Activated naive CD4-positive, alpha-beta T cell treated with anti-CD3 and anti-CD28 coated beads, Interleukin-2, amount 50 U/mL, for 16 hours (primary cell): ENCODE measurements around the gene TSC1.

Source experiments
- DNase-seq: peaks from one replicate; pipeline ENCODE4 v3.0.0-alpha.2; 2020

Gene TSC1

DNA sequence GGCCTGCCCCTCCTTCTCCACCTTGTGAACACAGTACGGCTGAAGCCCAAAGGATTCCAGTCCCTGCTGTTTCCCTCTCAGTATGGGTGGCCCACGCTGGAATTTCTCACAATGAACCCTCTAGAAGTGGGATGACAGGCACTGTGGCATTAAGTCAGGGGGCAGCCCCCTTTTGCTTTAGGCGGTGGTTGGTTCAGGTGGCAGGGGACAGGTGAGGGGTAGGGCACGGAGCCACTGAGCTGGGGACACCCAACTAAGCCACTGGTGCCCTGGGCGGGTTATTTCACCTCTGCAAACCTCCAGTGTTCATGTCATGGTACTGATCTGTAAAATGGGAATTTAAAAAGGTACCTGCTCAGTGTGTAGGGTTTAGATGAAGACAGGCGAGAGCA, 58.1 kb downstream of the TSC1 start:
- DNase-seq, result no peak

DNA sequence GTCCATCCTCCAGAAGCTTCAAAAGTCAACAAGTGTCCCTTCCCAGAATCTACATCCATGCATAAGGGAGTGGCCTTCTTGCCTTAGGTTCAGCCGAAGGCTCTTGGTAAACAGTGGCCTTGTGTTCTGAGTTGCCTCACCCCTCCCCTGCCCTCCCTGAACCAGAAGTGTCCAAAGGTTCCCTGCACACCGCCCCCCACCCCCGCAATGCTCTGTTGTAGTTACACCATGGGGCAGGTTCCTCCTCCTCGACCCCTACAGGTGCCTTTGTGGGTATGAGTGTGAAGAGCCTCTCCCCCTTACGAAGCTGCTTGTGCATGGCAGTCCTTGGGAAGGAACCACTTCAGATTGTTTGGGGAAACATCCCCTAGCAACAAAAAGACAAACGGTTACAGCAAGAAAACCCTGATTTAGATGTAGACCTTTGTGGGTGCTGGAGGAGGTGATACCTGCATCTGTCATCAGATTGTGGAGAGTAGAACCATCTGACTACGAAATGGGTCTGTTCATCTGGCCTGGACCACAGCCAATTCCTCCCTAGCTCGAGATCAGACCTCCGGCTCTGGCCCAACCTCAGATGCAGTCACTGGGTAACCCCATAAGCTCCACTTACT, 58.6 kb downstream of the TSC1 start:
- DNase-seq, result no peak

DNA sequence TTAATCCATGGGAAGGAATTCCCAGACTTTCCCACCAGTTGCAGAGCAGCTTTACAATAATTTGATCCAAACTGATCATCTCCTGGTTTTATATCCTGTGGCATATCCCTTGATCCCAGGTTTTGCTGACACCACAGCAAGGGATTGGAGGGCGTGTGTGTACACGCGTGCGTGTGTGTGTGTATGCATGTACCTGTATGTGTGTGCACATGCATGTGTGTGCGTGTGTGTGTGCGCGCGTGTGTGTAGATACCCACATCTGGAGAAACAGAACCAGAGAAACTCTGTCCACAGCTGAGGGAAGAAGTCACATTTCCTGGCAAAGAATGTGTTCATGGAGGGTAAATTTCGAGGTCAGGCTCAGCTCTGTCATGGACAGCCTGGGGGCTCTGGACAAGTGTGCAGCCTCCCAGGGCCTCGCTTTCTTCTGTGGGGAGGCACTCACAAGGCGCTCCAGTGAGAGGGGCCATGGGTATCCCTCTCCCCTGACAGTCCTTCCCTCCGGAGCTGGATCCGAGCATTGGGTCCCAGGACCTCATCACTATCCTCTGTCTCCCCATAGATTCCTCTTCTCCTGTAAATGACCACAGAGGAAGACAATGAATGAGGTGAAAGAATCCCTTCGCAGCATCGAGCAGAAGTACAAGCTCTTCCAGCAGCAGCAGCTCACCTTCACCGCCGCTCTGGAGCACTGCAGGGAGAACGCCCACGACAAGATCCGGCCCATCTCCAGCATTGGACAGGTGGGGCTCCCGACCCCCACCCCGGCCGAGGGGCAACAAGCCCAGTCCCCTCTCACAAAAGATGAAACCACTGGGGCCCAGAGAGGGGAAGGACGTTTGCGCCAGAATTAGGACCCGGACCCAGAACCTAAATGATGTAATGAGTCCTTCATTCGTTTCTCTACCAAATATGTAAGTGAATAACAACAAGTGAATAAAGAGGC, 60.8 kb downstream of the TSC1 start:
- no peak for DNase-seq

DNA sequence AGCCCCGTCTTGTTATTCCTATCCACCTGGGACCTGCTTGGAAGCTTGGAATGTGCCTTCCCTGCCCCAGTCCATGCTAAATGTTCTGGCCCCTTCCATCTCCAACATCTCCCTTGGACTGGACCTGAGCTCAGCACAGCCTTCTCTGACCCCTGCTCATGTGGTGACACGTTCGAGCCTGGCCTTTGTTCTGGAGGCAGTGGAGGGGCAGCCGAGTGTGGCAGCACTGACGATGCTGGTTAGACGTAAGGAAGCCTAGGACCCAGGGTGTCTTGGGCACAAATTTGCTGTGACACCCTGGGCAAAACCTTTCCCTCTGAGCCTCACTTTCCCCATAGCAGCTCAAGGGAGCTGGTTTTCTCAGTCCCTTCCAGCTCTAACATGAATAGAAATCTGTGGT, 61.8 kb downstream of the TSC1 start:
- no peak for DNase-seq

DNA sequence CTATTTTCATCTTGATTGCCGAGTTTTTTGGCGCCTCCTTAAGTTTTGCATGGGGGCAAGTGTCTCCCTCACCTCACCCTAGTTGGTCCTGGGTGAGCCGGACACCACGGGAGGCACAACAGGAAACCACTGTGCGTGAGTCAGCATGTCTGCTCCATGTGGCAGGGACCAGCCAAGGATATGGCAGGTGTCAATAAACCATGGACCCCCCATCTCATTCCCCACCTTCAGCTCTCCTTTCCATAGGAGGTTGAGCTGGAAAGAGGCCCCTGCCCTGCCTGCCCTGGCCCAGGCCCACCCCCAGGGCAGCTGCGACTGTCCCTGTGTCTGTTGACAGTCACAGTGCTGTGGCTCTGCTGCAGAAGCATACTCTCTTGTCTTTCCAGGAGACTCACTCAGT, 62.6 kb downstream of the TSC1 start:
- no peak for DNase-seq

DNA sequence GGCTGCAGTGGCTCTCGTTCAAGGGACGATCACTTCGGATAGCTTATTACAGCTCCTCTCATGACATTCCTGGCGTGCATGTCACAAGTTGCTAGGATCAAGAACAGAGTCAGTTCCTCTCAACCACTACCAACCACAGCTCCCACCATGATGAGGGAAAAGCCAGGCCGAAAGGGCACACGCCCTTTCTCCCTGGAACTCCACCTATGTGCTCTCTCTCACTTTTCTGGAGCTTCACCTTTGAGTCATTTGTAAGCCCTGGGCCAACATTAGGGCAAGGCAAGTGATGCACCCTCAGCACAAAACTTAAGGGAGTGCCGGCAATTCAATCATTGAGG, 64.1 kb downstream of the TSC1 start:
- DNase-seq, result no peak

DNA sequence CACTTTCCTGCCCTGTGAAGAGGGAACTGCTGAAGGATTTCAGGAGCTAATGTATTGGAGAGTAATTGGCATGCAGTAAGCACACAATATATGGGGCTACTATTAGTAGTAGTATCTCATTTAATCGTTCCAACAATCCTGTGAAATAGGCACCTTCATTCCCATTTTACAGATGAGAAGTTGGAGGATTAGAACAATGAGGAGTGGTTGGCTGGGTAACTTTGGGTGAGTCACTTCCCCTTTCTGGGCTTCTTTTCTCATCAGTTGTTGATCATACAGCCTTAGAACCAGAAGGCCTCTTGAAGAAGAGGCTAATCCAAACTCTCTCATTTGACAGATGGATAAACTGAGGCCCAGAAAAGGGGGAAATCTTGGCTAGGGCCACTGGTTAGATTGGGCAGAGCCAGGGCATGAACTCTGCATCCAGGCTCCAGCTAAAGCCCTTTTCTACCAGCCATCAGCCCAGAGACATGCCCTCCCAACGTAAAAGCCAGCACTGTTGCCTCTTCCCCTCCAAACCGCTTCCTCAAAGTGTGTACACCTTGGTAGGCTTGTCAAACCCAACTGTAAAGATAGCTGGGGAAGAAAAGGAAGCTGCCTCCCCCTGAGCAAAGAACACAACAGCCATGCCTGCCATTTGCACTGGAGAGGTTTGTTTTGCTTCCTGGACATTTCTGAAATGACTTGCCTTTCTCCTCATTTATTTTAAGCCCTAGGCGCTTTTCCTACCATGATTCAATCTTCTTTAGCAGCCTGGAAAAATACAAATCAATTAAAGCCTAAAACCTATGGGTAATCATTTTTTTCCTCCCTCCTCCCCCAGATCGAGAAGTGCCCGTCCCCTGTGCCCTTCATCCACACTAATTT, 64.7 kb downstream of the TSC1 start:
- no peak for DNase-seq

DNA sequence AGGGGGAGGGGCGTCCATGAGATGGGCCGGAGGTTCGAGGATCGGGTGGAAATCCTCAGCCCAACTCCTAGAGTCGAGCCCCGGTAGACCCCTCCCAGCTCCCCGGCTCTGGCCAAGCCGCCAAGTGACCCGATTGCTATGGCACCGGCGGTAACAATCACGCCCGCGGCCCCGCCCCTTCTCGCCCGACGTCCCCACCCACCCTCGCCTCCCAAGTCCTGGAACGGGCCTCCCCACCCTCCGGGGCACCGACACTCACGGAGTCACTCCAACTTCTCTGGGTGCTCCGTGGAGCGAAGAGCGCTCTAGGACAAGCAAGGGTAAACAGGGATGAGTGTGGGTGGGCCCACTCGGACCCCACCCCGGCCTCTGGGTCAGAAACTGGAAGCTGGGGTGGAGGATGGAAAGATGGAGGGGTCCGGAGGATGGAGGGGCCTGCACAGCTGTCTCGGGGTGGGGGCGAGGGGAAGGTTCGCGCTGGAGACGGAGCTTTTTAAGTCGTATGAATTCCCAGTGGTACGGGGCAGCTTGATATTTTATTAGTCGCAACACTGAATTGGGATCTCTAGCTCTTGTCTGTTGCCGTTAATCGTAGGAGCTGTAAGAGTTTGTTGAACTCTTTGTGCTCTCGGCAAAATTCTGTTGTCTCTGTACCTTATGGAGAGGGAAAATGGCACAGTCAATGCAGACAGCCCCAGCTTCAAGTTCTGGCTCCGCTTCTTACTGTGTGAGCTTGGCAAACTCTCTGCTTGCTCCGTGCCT, 65.5 kb downstream of the TSC1 start, which contains the start of gene SPACA9:
TSS of gene SPACA9 (plus strand) at position 204 of the 762 bp plus-strand sequence. CDS start 5,050 bp downstream, outside the sequence.
- DNase-seq, result peak; percentile 28

DNA sequence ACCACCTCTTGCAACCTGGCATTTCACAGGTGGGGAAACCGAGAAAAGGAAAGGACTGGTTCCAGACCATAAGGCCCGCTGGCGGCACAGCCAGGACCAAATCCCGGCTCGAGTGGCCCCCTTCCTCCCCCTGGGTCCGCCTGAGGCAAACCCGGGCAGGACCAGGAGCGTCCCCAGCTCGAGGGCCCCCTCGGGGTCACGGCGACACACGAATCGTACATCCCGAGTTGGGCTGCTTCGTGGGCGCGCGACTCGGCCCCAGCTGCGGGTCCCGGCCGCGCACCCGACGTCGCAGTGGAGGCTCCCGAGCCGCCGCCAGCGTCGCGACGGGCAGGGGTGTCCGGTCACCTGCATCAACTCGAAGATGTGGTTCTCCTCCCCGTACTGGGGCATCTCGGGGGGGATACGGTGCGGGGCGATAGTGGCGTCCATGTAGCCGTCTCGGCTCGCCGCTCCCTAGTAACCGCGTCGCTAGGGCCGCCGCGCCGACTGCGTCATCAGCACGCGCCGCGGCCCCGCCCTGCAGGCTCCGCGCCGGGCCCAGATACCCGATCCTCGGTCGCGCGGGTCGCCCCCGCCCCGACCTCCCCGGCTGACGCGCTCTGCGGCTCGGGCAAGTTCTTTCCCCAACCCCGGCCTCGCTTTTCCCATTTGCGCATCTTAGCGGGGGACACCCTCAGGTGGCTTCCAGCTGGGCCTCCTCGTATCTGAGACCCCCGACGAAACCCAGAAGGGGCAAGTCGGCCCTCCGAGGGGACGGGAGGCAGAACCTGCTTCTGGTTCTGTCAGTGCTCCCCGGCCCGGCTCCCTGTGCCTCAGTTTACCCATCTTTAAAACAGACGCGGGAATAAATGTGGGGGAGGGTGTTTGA, 66.4 kb downstream of the TSC1 start, which contains the start of gene AK8:
TSS of gene AK8 (minus strand) at position 461 of the 871 bp plus-strand sequence. CDS start at position 432, 29 bp downstream.
- DNase-seq, result peak; percentile 79

DNA sequence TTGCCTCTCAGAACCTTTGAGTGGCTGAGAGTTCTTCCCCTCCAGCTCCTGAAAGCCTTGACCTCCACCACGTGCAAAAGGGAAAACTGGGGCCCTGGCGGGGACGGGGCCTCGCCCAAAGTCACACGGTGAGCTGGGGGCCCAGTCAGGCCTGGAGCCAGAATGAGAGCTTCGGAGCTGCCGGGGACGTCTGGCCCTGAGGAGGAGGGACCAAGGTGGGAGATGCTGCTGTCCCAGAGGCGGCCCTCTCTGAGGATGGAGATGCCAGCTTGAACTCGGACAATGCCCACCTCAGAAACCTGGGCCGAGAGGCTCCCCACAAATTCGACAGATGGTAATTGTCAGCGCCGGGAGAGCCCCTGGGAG, 67.0 kb downstream of the TSC1 start:
- DNase-seq, result no peak

DNA sequence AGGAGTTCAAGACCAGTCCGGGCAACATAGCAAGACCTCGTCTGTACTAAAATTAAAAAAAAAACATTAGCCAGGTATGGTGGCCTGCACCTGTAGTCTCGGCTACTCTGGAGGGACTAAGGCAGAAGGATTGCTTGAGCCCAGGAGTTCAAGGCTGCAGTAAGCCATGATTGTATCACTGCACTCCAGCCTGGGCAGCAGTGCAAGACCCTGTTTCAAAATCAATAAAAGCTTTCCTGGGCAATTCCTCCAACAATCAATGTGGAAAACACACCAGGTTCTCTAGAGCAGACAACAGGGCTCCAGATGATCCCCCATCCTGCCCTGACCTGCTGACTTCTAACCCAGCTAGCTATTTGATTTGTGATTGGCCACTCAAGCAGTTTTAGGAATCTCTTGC, 67.6 kb downstream of the TSC1 start:
- DNase-seq, result no peak

DNA sequence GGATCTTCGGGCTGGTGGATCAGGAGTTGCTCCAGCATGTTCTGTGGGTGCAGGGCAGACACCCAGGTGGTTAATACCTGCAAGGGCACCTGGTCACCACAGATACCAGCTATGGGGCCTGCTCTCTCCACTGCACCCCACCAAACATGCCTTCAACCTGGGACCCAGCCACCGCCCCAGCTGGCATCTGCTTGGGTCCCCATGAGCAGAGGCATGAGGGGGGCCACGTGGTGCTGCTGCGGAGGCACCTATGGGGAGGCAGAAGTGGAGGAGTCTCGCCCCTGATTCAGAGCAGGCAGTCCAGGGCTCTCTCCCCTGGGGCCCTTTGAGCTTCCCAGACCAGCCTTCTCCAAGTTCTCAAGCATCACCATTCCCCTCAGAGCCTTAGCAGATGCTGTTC, 69.3 kb downstream of the TSC1 start:
- DNase-seq, result no peak

DNA sequence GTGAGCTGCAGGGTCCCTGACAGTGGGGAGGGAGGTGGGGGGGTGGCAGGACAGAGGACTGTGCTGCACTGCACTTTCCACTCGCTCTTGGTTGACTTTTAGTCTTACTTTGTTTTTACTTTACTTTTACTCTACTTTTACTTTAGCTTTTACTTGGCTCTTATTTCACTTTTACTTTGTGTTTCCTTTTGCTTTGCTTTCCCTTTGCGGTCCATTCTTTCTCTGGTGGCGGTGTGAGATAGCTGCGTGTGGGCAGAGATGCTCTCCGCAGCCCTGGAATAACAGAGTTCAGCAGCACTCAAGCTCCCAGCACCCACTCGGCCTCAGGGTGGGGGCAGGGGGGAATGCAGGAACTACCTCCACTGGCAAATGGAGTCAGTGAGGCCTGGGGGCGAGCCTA, 71.0 kb downstream of the TSC1 start:
- no peak for DNase-seq

DNA sequence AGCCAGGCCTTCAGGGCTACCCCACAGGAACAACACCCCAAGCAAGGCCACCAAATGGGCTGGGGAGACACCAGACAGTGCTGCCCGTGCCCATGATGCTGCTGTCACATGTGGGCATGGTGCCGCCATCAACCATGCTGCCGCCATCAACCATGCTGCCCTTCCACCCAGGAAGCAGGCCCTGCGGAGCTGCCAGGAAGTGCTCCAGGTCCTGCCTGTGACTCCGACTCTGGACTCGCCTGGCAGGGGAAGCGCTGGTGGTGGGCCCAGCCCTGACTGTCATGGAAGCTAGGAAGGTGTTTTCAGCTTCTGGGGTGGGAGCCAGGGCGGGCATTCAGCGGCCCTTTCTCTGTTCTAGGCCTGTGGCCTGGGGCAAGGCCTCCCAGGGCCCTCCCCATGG, 75.2 kb downstream of the TSC1 start:
- no peak for DNase-seq

DNA sequence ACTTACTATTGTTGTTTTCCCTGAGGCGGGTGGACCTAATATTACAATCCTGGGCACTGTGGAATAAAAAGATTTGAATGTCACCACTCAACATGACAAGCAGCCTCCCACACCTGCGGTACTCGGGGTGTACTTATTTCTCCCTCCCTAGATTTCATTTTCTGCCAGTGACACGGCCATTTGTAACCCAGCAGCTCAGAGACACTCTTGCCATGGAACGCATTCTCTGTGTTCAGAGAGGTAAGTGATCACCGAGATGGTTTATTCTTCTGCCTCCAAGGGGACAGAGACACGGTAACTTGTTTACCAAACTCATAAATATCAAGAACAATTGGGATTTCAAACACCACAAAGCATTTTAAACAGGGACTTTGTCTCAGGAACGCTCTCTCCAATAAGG, 77.5 kb downstream of the TSC1 start:
- DNase-seq, result no peak

DNA sequence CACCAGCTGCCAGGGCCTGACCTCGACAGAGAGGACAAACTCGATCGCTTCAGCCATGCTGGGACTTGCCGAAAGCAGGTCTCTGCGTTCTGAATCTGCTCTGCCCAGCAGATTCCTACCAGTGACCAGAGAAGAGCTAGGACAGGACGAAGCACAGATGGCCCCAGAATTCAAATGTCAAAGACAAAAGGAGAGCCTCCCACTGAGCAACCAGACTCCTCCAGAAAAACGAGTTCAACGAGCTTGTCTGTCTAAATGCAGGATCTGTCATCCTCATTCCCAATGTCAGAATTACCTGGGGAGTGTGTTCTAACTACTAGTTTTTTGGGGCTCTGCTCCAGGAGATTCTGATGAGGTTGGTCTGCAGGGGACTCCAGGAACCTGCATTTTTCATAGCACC, 79.7 kb downstream of the TSC1 start:
- DNase-seq, result no peak

DNA sequence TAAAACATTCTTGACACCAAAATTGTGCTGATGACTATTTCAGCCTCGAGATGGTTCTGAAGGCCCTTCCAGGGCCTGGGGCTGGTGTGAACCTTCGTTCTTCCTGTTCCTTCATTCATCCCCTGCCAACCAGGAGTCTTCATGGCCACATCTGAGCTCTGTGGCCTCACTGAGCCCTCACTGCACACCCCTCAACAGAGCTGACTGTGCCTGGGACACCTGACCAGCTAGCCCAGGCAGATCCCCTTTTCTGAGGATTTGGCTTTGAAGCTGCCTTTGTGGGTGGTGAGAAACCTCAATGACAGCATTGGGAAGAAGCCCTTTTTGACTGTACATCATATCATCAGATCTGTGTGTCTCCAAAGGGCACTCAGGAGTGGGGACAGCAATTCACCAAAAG, 80.1 kb downstream of the TSC1 start:
- no peak for DNase-seq

DNA sequence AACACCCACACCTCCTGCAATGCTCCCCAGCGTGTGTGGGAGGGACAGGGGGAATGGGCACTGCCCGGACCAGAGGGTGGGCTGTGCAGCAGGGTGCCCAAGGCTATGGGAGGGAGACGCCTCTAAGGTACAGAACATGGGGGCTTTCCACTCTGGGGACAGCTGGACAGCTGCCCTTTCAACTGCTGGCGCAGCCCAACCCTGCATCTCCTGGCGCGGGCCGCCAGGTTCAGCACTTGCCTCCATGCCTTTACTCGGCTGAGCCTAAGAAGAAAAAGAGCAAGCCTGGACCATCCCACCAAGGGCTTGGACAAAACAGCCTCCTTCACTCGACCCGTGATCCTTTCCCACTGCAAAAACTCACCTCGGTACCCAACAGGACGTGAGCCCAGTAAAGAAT, 81.3 kb downstream of the TSC1 start:
- no peak for DNase-seq

DNA sequence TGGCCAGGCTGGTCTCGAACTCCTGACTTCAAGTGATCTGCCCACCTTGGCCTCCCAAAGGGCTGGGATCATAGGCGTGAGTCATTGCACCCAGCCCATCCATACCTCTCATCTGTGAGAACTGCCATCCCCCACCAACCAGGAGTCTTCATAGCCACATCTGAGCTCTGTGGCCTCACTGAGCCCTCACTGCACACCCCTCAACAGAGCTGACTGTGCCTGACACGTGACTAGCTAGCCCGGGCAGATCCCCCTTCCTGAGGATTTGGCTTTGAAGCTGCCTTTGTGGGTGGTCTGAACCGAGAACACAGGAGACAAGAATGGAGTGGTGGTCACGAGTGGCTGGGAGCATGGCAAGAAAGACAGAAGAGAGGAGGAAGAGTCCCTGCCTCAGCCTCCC, 81.9 kb downstream of the TSC1 start:
- no peak for DNase-seq

DNA sequence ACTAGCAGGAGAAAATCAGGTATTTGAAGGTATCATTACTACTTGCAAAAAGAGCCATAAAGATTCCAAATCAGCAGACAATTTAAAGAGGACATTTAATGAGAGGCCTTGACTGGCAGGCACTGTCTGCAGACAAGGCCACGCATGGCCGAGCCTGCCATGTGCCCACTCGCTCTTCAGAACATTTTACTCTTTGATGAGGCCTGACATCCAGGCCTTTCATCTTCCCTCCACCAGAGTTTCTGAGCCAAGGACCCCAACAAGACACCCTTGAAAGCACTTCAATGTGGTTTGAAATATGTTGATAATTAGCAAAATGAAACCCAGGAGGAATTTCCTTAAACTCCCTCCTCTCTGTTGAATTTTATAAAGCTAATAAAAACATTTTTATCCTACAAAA, 82.8 kb downstream of the TSC1 start:
- DNase-seq, result no peak

DNA sequence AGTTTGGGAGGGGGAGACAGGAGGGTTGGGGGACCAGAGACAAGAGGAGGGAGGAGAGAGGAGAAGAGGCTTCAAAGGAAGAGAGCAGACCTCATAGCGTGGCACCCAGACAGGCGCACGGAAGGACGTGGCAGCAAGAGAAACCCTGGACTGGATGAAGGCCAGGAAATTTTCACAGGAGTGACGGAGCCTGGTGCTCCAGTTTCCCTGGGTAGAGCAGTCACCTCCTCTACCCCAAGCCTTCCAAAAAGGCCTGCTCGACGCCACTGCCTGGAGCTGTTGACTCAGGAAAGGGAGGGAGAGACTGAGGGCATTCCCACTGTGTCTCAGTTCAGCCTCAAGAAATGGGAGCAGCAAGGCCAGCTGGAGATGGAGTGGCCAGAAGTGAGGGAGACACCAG, 85.7 kb downstream of the TSC1 start:
- no peak for DNase-seq
